ENCODE measurements around the gene B3GALT6. TPM values are rescaled to one million over a fixed set of nuclear protein-coding genes. Genes with fewer than 3 reads are reported as not detected.
A peak's percentile ranks its signal among the peaks of the same experiment; 100 is the strongest.

The B3GALT6 gene
- total RNA-seq, 1 experiment from 2014 or later, result 74.0 TPM

DNA sequence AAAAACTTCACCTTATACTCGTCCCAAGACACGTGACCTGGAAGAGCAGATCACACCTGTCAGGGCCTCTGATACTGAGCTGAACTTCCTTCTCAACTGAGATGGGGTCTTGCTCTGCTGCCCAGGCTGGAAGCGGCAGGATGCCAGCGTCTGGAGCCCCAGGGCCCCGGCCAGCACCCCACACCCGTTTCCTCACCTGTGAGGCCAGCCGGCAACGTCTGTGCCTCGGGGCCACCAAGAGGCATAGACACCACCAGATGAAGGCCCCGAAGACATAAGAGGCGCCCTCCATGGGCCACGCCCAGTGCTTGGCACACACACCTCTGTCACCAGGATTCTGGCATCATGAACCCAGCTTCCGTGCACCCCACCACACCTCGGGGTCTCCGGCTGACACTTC is 8.7 kb upstream of the B3GALT6 start:
- Histone ChIP-seq H4K20me1 (ENCODE audit: low read length) (0 out of 2 replicates have a peak, but pooled peaks cover 1% of the 10 kb centered on the region), H3K27me3 (ENCODE audit: low read length) (no peaks in the 10 kb centered on the region), H3K9ac (ENCODE audit: low read length) (no peak overlapping the region), H3F3A (ENCODE audit: low read length, unreplicated experiment) (no peaks in the 10 kb centered on the region), H3K4me1 (ENCODE audit: insufficient read depth, low read length) (no peaks in the 10 kb centered on the region), H2AFZ (ENCODE audit: low read length) (no peak overlapping the region), H3K4me2 (ENCODE audit: low read length) (no peak overlapping the region), H3K27ac (ENCODE audit: low read length) (no peak overlapping the region), H3K4me3 (ENCODE audit: low read length) (no peak overlapping the region), H3K9me2 (replicated peaks; ENCODE audit: low read length) (no peaks in the 10 kb centered on the region), H3K36me3 (ENCODE audit: low read depth, low read length) (peaks cover 53% of the 10 kb centered on the region), H3K9me3 (ENCODE audit: low read length) (no peaks in the 10 kb centered on the region), H3K79me2 (ENCODE audit: low read length) (peaks cover 38% of the 10 kb centered on the region)
- ATAC-seq (no peak), DNase-seq (no peak)
- intact Hi-C loops (cut with micrococcal nuclease), result no loop called here
- BruUV-seq (replicated peaks), result no TSS peak
- ChIA-PET CTCF (no interaction called here), POLR2A (ENCODE audit: unreplicated experiment) (no interaction called here)
- TF ChIP-seq CTCF (conservative IDR thresholded peaks at IDR 0.05; ENCODE audit: low read depth, low read length) (no peak), EZH2 (IDR thresholded peaks at IDR 0.05; ENCODE audit: low read length, unreplicated experiment) (no peak)

GRCh38 chr1:1223891-1224290 is 8.1 kb upstream of the B3GALT6 start:
- DNase-seq, result no peak
- Histone ChIP-seq H3F3A (ENCODE audit: low read length, unreplicated experiment) (no peaks in the 10 kb centered on the region), H4K20me1 (ENCODE audit: low read length) (0 out of 2 replicates have a peak, but pooled peaks cover 6% of the 10 kb centered on the region), H3K27me3 (ENCODE audit: low read length) (no peaks in the 10 kb centered on the region), H3K4me1 (ENCODE audit: insufficient read depth, low read length) (no peaks in the 10 kb centered on the region), H2AFZ (ENCODE audit: low read length) (no peak overlapping the region), H3K79me2 (ENCODE audit: low read length) (peaks cover 44% of the 10 kb centered on the region), H3K9me3 (ENCODE audit: low read length) (no peaks in the 10 kb centered on the region), H3K36me3 (ENCODE audit: low read depth, low read length) (peaks cover 52% of the 10 kb centered on the region), H3K27ac (ENCODE audit: low read length) (no peak overlapping the region), H3K4me2 (ENCODE audit: low read length) (no peak overlapping the region), H3K4me3 (ENCODE audit: low read length) (no peak overlapping the region), H3K9ac (ENCODE audit: low read length) (no peak overlapping the region), H3K9me2 (replicated peaks; ENCODE audit: low read length) (no peaks in the 10 kb centered on the region)
- ChIA-PET POLR2A (ENCODE audit: unreplicated experiment) (no interaction called here), CTCF (no interaction called here)
- intact Hi-C loops (cut with micrococcal nuclease), result no loop called here
- TF ChIP-seq EZH2phosphoT487 (IDR thresholded peaks at IDR 0.05; ENCODE audit: borderline replicate concordance, low read length) (no peak), CTCF (conservative IDR thresholded peaks at IDR 0.05; ENCODE audit: low read depth, low read length) (no peak), EZH2 (IDR thresholded peaks at IDR 0.05; ENCODE audit: low read length, unreplicated experiment) (no peak)
- BruUV-seq (replicated peaks), result no TSS peak
- ATAC-seq, result no peak

- Histone ChIP-seq H3F3A (ENCODE audit: low read length, unreplicated experiment) (no peaks in the 10 kb centered on the region), H4K20me1 (ENCODE audit: low read length) (peaks cover 18% of the 10 kb centered on the region), H3K4me1 (ENCODE audit: insufficient read depth, low read length) (peaks cover 7% of the 10 kb centered on the region), H3K9me3 (ENCODE audit: low read length) (no peaks in the 10 kb centered on the region), H3K4me3 (ENCODE audit: low read length) (no peak overlapping the region), H3K9me2 (replicated peaks; ENCODE audit: low read length) (no peaks in the 10 kb centered on the region), H3K27me3 (ENCODE audit: low read length) (no peaks in the 10 kb centered on the region), H3K27ac (ENCODE audit: low read length) (no peak overlapping the region), H3K79me2 (ENCODE audit: low read length) (peaks cover 58% of the 10 kb centered on the region), H3K36me3 (ENCODE audit: low read depth, low read length) (peaks cover 57% of the 10 kb centered on the region), H3K9ac (ENCODE audit: low read length) (no peak overlapping the region), H3K4me2 (ENCODE audit: low read length) (no peak overlapping the region), H2AFZ (ENCODE audit: low read length) (no peak overlapping the region)
- ATAC-seq, result peak; percentile 12; the same call in 1 of the 2 replicates
- intact Hi-C loops (cut with micrococcal nuclease), result no loop called here
- DNase-seq, result no peak
- POLR2A ChIA-PET (ENCODE audit: unreplicated experiment), result no interaction called here
- BruUV-seq (replicated peaks), result no TSS peak
- CTCF ChIA-PET, result no interaction called here
- TF ChIP-seq EZH2 (IDR thresholded peaks at IDR 0.05; ENCODE audit: low read length, unreplicated experiment) (no peak), CTCF (conservative IDR thresholded peaks at IDR 0.05; ENCODE audit: low read depth, low read length) (no peak), EZH2phosphoT487 (IDR thresholded peaks at IDR 0.05; ENCODE audit: borderline replicate concordance, low read length) (no peak)
Measured at GRCh38 chr1:1225238-1225845, 6.7 kb upstream of the B3GALT6 start.

Data from PC-3 (cell line).